Stimulated activated CD8-positive, alpha-beta memory T cell treated with anti-CD3 and anti-CD28 coated beads, Interleukin-15, amount 100 ng/mL, for 1 hour (primary cell): ENCODE results near the gene RNU1-2.
"Not testable (repeated sequence)": the region's sequence is repeated elsewhere in the genome, so short reads cannot be mapped to it uniquely, and the experiment has no call there.

ENCODE experiments used
- DNase-seq: peaks from one replicate; pipeline ENCODE4 v3.0.0-alpha.2; 2020; ENCODE audit warnings: low read depth

The RNU1-2 gene

DNA sequence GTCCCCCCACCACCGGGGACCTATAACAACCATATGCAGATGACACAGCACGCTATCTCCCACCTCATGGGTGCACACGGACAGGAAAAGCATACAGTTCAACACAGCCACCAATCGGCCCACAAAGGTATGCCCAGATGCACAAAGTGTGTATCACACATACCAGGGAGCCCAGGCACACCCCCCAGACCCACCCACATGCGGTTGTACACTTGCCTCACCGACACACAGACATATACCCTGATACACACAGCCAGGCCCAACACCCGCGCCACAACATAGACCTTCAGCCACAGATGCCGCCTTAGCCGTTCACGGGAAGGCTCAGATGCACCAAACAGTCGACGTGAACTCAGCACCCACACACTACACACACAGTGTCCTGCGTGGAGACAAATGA is 31.5 kb downstream of the RNU1-2 start:
- no peak for DNase-seq

- no peak for DNase-seq
Observed at GRCh38 chr1:16927711-16928485, 32.1 kb downstream of the RNU1-2 start.

DNA sequence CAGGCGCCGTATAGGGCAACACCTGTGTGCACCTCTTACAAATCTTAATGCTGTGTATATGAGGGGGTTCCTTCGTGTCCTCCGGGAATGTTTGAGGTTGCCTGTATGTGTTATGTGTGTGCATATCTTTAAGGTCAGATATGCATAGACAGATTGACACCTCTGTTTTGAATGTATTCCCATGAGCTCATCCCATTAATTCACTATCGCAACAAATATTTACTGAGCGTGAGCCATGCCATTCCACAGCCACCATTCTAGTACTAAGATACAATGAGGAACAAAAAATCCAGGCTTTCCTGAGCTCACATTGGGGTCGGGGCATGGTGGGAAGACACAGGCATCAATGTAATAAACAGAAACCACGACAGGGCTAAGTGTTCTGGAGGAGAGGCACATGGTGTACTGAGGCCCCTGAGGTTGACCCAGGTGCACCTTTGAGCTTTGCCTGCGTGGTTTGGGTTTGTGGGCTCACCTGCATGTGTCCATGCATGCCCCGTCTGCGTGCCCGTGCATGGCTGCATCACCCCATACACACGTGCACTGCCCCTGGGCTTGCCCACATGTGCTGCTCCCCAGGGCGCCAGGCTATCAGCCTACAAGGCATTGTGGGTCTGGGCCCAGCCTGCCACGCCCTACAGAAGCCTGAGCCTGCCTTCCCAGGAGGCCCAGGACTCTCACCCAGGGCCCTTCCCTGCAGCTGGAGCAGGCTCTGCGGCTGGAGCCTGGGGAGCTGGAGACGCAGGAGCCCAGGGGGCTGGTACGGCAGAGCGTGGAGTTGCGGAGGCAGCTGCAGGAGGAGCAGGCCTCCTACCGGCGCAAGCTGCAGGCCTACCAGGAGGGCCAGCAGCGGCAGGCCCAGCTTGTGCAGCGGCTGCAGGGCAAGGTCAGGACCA is 33.6 kb downstream of the RNU1-2 start:
- DNase-seq: not testable (repeated sequence)

GRCh38 chr1:16931206-16931934 is 35.6 kb downstream of the RNU1-2 start:
- not testable (repeated sequence) for DNase-seq

DNA sequence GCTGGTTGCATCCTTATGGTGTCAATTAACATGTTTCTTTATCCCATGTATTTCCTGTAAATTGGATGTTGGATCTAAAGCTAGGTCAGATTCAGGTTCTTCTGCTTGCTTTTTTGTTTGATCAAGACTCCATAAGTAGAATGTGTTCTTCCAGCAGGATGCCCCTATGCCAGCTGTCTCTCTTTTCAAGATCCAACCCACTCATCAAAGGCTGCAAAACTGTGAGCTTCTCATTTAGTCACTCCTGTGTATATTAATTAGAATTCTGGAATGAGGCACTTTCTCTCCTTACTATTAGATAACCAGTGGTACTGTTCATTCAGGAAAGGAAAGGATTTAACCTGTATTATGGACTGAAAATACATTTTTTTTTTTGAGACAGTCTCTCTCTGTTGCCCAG is 38.2 kb downstream of the RNU1-2 start:
- not testable (repeated sequence) for DNase-seq

DNA sequence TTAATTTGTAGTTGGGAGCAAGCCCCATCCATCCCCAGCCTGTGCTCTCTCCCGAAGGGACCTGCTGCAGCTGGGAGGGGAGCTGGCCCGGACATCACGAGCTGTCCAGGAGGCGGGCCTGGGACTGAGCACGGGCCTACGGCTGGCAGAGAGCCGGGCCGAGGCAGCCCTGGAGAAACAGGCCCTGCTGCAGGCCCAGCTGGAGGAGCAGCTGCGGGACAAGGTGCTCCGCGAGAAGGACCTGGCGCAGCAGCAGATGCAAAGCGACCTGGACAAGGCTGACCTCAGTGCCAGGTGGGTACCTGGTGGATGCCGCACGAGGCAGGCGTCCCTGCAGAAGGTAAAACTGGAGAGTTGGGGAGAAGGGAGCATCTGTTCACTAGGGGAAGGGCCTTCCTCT is 40.8 kb downstream of the RNU1-2 start:
- not testable (repeated sequence) for DNase-seq

- no peak for DNase-seq
Observed at GRCh38 chr1:16938351-16939321, 42.9 kb downstream of the RNU1-2 start.

DNA sequence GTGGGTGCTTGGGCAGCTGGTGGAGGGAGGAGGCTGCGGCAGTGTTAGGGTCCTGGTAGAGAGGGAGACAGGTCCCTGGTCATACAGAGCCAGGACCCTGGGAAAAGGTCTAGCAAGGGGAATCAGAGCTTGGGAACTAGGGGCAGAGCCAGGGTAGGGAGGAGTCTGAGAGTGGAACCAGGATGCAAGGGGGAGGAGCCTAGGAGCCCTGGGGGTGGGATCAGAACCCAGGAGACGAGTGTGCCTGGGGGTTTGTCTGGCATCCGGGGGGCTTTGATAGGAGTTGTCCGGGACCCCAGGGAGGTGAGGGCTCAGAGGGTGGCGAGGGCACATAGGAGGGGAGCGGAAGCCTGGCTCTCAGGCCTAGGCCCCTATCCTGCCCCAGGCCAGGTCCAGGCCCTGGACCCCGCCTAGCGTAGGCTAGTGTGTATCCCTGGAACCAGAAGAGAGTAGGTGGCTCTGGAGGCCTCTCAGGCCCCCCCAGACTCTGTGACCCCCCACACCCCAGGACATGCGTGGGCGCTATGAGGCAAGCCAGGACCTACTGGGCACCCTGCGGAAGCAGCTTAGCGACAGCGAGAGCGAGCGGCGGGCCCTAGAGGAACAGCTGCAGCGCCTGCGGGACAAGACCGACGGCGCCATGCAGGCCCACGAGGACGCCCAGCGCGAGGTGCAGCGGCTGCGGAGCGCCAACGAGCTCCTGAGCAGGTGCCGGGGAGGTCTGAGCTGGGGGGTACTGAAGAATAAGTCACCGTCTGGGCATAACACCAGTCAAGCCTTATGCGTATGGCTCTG is 43.8 kb downstream of the RNU1-2 start:
- not testable (repeated sequence) for DNase-seq

DNA sequence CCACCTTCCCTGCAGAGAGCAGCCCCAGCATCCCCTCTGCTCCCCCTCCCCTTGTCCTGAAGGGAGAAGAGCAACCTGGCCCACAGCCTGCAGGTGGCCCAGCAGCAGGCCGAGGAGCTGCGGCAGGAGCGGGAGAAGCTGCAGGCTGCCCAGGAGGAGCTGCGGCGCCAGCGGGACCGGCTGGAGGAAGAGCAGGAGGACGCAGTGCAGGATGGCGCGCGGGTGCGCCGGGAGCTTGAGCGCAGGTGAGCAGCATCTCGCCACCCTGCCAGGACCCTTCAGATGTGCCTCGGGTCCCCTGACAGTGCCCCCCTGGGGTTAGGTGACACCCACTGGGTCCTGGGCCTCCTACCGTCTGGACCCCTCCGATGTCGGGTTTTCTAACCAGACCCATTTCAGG is 48.3 kb downstream of the RNU1-2 start:
- DNase-seq: no peak

- DNase-seq: not testable (repeated sequence)
Observed at GRCh38 chr1:16945512-16945911, 49.7 kb downstream of the RNU1-2 start.
